PFSK-1 (cell line): ENCODE measurements around the gene MIX23.

ENCODE experiments used
- FOXP2 ChIP-seq: optimal IDR thresholded peaks from 2 replicates; pipeline ENCODE3; 2011; ENCODE audit warnings: borderline replicate concordance, control low read depth, inconsistent platforms; ENCODE audit not compliant: insufficient read depth; ENCODE audit errors: extremely low read length, extremely low read depth
- POLR2AphosphoS5 ChIP-seq: IDR thresholded peaks from 2 replicates; pipeline ENCODE4 v1.6.1; 2012; ENCODE audit warnings: low read depth, mild to moderate bottlenecking, control low read depth, low read length, moderate library complexity
- SIN3A ChIP-seq: IDR thresholded peaks from 2 replicates; pipeline ENCODE4 v1.6.1; 2012; ENCODE audit warnings: mild to moderate bottlenecking, low read length, moderate library complexity, borderline replicate concordance; ENCODE audit not compliant: insufficient read depth
- TAF1 ChIP-seq: IDR thresholded peaks from 2 replicates; pipeline ENCODE4 v1.6.1; 2012; ENCODE audit warnings: low read length, control low read depth, borderline replicate concordance; ENCODE audit not compliant: insufficient read depth
- TF ChIP-seq, protein P1 (sequence below), 2 experiments: IDR thresholded peaks; 2 replicates each; pipeline versions ENCODE4 v1.6.1 to v1.8.0; 2011 to 2012; ENCODE audit warnings: low read depth in 2 of 2, low read length in 2 of 2, control low read depth in 1 of 2, inconsistent platforms in 1 of 2, mild to moderate bottlenecking in 1 of 2, moderate library complexity in 1 of 2; ENCODE audit not compliant: insufficient read depth in 1 of 2

MIX23 gene

DNA sequence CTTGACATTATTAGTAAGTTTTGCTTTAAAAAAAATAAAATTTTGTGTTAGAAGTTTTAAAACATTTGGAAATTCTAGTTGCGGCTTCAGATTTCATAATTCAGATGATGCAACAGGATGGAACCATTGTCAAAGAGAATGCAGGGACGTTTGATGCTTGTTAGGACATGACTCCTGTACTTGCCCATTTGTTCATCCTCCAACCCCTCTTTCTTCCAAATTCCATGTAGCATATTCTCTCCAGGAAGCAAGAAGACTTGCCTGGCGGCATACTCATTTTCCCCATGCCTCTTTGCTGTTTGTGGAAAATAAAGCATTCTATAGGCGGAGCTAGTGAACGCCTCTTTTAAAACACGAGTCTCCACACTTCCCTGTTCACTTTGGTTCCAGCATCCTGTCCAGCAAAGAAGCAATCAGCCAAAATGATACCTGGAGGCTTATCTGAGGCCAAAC is 58.1 kb downstream of the MIX23 start, which contains the start of gene CSTA:
CSTA (plus strand) TSS at position 378 of the 453 bp plus-strand sequence; CDS start at position 423, 45 bp downstream.
- TF ChIP-seq, protein P1, sequence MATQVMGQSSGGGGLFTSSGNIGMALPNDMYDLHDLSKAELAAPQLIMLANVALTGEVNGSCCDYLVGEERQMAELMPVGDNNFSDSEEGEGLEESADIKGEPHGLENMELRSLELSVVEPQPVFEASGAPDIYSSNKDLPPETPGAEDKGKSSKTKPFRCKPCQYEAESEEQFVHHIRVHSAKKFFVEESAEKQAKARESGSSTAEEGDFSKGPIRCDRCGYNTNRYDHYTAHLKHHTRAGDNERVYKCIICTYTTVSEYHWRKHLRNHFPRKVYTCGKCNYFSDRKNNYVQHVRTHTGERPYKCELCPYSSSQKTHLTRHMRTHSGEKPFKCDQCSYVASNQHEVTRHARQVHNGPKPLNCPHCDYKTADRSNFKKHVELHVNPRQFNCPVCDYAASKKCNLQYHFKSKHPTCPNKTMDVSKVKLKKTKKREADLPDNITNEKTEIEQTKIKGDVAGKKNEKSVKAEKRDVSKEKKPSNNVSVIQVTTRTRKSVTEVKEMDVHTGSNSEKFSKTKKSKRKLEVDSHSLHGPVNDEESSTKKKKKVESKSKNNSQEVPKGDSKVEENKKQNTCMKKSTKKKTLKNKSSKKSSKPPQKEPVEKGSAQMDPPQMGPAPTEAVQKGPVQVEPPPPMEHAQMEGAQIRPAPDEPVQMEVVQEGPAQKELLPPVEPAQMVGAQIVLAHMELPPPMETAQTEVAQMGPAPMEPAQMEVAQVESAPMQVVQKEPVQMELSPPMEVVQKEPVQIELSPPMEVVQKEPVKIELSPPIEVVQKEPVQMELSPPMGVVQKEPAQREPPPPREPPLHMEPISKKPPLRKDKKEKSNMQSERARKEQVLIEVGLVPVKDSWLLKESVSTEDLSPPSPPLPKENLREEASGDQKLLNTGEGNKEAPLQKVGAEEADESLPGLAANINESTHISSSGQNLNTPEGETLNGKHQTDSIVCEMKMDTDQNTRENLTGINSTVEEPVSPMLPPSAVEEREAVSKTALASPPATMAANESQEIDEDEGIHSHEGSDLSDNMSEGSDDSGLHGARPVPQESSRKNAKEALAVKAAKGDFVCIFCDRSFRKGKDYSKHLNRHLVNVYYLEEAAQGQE (IDR thresholded peaks at IDR 0.05; ENCODE audit: insufficient read depth in 1 of 2, low read depth in 2 of 2, low read length in 2 of 2) = no peak
- no peak for TF ChIP-seq SIN3A
- TF ChIP-seq POLR2AphosphoS5 = no peak
- no peak for TF ChIP-seq FOXP2
- TF ChIP-seq TAF1 = no peak

DNA sequence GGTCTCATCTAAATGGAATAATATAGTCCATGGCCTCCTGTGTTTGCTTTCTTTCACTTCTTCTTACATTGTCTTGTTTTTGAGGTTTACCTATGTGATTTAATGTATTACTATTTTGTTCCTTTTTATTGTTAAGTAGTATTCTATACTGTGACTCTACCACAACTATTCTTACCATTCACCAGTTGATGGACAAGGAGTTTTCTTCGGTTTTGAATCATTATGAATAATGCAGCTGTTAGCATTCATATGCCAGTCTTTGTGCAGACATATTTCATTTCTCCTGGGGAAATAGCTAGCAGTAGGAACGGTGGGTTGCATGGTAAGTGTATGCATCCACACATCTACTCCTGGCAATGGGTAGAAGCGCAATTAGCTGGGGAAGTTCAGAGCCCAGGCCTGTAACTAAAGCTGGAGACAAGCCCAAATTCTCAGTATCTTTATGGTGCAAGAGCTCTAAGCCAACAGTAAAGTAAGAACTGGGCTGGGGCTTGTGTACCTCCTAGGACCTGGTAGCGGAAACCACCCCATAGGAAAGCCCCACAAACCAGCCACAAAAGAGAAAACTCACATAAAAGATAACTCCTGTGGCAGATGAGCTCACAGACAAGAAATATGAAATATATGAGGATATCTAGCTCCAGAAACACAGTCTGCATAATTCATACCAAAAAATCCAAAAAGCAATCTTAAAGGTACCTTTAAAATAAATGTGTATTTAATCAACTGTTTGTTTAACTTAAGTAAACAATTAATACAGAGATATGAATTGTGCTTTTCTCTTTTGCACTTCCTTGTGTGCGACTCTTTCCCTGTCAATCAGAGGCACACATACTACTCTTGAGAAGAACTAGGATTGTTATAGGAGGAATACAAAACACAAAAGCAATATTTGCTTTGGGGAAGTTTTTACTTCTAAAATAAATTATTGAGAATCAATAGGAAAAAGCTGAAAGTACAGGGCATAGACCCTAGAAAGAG is 60.6 kb downstream of the MIX23 start:
- TF ChIP-seq POLR2AphosphoS5 (no peak), TAF1 (no peak), FOXP2 (no peak), SIN3A (no peak)
- TF ChIP-seq, protein P1 (IDR thresholded peaks at IDR 0.05; ENCODE audit: insufficient read depth in 1 of 2, low read depth in 2 of 2, low read length in 2 of 2) = no peak

DNA sequence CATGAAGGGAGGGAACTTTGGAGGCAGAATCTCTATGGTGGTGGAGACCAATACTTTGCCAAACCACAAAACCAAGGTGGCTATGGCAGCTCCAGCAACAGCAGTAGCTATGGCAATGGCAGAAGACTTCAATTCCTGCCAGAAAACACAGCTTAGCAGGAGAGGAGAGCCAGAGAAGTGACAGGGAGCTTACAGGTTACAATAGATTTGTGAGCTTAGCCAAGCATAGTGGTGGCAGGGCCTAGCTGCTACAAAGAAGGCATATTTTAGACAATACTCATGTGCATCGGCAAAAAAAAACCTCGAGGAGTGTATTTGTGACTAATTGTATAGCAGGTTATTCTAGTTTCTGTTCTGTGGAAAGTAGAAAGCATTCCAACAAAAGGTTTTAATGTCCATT is 64.4 kb downstream of the MIX23 start:
- TF ChIP-seq, protein P1 (IDR thresholded peaks at IDR 0.05; ENCODE audit: insufficient read depth in 1 of 2, low read depth in 2 of 2, low read length in 2 of 2) = no peak
- no peak for TF ChIP-seq TAF1
- no peak for TF ChIP-seq SIN3A
- TF ChIP-seq FOXP2 = no peak
- no peak for TF ChIP-seq POLR2AphosphoS5

DNA sequence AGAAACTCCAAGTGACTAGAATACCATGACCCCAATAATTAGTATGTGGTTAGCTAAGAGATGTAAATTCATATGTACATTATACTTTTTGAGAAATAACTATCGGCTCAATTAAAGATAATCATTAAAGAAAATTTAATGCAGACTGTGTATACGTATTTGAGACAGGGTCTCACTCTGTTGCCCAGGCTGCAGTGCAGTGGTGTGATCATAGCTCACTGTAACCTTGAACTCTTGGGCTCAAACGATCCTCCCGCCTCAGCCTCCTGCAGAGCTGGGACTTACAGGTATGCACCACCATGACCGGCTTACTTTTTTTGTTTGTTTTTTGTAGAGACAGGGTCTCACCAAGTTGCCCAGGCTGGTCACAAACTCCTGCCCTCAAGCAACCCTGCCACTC is 66.7 kb downstream of the MIX23 start:
- TF ChIP-seq FOXP2 = no peak
- TF ChIP-seq, protein P1 (IDR thresholded peaks at IDR 0.05; ENCODE audit: insufficient read depth in 1 of 2, low read depth in 2 of 2, low read length in 2 of 2) = no peak
- TF ChIP-seq POLR2AphosphoS5 = no peak
- TF ChIP-seq SIN3A = no peak
- TF ChIP-seq TAF1 = no peak
